Esophagus squamous epithelium (tissue), 5 donors: ENCODE measurements around the gene TUT4. TPM values are rescaled to one million over a fixed set of nuclear protein-coding genes. Genes with fewer than 3 reads are reported as not detected.

ENCODE experiments used
- DNase-seq: peaks from one replicate; lab custom pipeline; 2025; lab: John Stamatoyannopoulos, UW
- H3K27ac ChIP-seq, 4 donors: fragments of 200-600 bp; sonication (generic); one replicate each; pipeline ENCODE4 v1.5.1; 2016 to 2019; ENCODE audit warnings: mild to moderate bottlenecking in 1 of 4
- H3K27me3 ChIP-seq, 4 donors: fragments of 200-600 bp; sonication (generic); 1 replicate in 3 of 4; 2 replicates in 1 of 4; pipeline versions ENCODE4 v1.5.1 to v1.6.0; 2017 to 2021; ENCODE audit warnings: antibody characterized with exemption in 1 of 4
- H3K36me3 ChIP-seq, 3 donors: fragments of 200-600 bp; sonication (generic); one replicate each; pipeline ENCODE4 v1.5.1; 2016 to 2019
- H3K4me1 ChIP-seq, 3 donors: fragments of 200-600 bp; sonication (generic); one replicate each; pipeline ENCODE4 v1.5.1; 2017 to 2019
- H3K4me3 ChIP-seq, 4 donors: fragments of 200-600 bp; sonication (generic); 1 replicate in 3 of 4; 2 replicates in 1 of 4; pipeline ENCODE4 v1.5.1; 2016 to 2019; ENCODE audit warnings: mild to moderate bottlenecking in 2 of 4, moderate library complexity in 1 of 4
- H3K9me3 ChIP-seq, 3 donors: fragments of 200-600 bp; sonication (generic); one replicate each; pipeline ENCODE4 v1.5.1; 2016 to 2019
- POLR2A ChIP-seq, 4 donors: fragments of 450-650 bp; IDR thresholded peaks; one replicate each; pipeline ENCODE4 v1.6.1; 2017; ENCODE audit warnings: antibody characterized with exemption in 4 of 4, mild to moderate bottlenecking in 4 of 4, moderate library complexity in 3 of 4
- WGBS, 2 donors: methylation state at CpG; one replicate each; pipeline ENCODE4 v1.1.5; 2018; 5-methylcytosine and 5-hydroxymethylcytosine counted together
- intact Hi-C: fragments of 100-400 bp; cut with DNase I; formaldehyde crosslinking; loops from one replicate; pipeline ENCODE4 v1.15.0; 2022
- total RNA-seq, 4 donors: library from RNA; depleted of rRNA; stranded (reverse); fragments of >200 nt; gene quantifications; one replicate each; pipeline ENCODE4 v1.1.0, GENCODE V29; 2016
- TF ChIP-seq, protein P1 (sequence below), 6 experiments: fragments of 450-650 bp in 4 of 6; fragments of 200-600 bp in 2 of 6; sonication (generic) in 2 of 6; IDR thresholded peaks; one replicate each; pipeline ENCODE4 v1.5.1; 2016 to 2019; ENCODE audit warnings: antibody characterized with exemption in 6 of 6, mild to moderate bottlenecking in 4 of 6, moderate library complexity in 4 of 6
- donor health status: DM: yes; HTN: yes; CAD: no.

TUT4 gene
- total RNA-seq, 4 donors from 2014 or later: 18.9 to 56.1 (median 26.8) TPM

GRCh38 chr1:52423771-52424170 lies 129.1 kb downstream of the TUT4 start:
- Histone ChIP-seq H3K36me3 (peaks cover 0 to 88% (median 12%) of the 10 kb centered on the region in 3 donors), H3K27ac (no peak overlapping the region), H3K9me3 (no peaks in the 10 kb centered on the region), H3K4me3 (no peak overlapping the region), H3K4me1 (peaks cover 0 to 11% (median 0%) of the 10 kb centered on the region in 3 donors), H3K27me3 (no peaks in the 10 kb centered on the region)
- WGBS, 2 donors: 54 to 64% methylated on average over 9 of the region's 9 CpGs
- intact Hi-C loops: loop anchor here (10.0 kb wide), 1 partner anchor 261 kb away; no protein-coding TSS in a partner anchor
- no peak for DNase-seq
- TF ChIP-seq, protein P1, sequence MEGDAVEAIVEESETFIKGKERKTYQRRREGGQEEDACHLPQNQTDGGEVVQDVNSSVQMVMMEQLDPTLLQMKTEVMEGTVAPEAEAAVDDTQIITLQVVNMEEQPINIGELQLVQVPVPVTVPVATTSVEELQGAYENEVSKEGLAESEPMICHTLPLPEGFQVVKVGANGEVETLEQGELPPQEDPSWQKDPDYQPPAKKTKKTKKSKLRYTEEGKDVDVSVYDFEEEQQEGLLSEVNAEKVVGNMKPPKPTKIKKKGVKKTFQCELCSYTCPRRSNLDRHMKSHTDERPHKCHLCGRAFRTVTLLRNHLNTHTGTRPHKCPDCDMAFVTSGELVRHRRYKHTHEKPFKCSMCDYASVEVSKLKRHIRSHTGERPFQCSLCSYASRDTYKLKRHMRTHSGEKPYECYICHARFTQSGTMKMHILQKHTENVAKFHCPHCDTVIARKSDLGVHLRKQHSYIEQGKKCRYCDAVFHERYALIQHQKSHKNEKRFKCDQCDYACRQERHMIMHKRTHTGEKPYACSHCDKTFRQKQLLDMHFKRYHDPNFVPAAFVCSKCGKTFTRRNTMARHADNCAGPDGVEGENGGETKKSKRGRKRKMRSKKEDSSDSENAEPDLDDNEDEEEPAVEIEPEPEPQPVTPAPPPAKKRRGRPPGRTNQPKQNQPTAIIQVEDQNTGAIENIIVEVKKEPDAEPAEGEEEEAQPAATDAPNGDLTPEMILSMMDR (IDR thresholded peaks at IDR 0.05): no peak
- no peak for TF ChIP-seq POLR2A (IDR thresholded peaks at IDR 0.05)

DNA sequence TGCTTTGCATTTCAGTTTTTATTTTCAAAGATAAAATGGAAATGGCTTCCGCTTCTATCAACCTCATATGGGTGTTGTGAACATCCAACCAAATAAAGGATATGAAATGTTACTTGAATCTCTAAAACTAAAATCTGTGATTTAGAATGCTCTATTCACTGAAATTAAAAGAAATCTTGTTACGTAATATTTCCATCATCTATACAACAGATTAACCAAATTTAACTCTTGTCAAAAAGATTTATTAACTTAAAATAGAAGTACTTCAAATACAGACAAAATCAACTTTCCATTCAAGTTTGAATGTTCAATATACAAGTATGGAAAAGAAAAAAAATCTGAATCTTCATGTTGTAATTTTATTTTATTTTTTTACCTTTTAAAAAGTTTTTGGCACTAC lies 129.8 kb downstream of the TUT4 start:
- peaks cover 0 to 89% (median 12%) of the 10 kb centered on the region in 3 donors for H3K36me3 ChIP-seq
- WGBS, 2 donors: 97 to 98% methylated on average over 2 of the region's 2 CpGs
- intact Hi-C loops: loop anchor here (10.0 kb wide), 1 partner anchor 262 kb away; no protein-coding TSS in a partner anchor
- no peak overlapping the region for H3K4me3 ChIP-seq
- TF ChIP-seq, protein P1 (IDR thresholded peaks at IDR 0.05): no peak
- no peak for TF ChIP-seq POLR2A (IDR thresholded peaks at IDR 0.05)
- no peak for DNase-seq
- H3K9me3 ChIP-seq: no peaks in the 10 kb centered on the region
- H3K4me1 ChIP-seq: peaks cover 0 to 11% (median 0%) of the 10 kb centered on the region in 3 donors
- no peak overlapping the region for H3K27ac ChIP-seq
- no peaks in the 10 kb centered on the region for H3K27me3 ChIP-seq

GRCh38 chr1:52420713-52421112 lies 132.2 kb downstream of the TUT4 start:
- DNase-seq: no peak
- WGBS, 2 donors: 94 to 96% methylated on average over 1 of the region's 1 CpG
- H3K4me1 ChIP-seq: no peaks in the 10 kb centered on the region
- intact Hi-C loops: loop anchor here (10.0 kb wide), 1 partner anchor 264 kb away; no protein-coding TSS in a partner anchor
- no peak for TF ChIP-seq POLR2A (IDR thresholded peaks at IDR 0.05)
- TF ChIP-seq, protein P1 (IDR thresholded peaks at IDR 0.05): no peak
- H3K9me3 ChIP-seq: no peaks in the 10 kb centered on the region
- H3K27me3 ChIP-seq: no peaks in the 10 kb centered on the region
- H3K36me3 ChIP-seq: peaks cover 0 to 94% (median 20%) of the 10 kb centered on the region in 3 donors
- no peak overlapping the region for H3K27ac ChIP-seq
- H3K4me3 ChIP-seq: no peak overlapping the region

DNA sequence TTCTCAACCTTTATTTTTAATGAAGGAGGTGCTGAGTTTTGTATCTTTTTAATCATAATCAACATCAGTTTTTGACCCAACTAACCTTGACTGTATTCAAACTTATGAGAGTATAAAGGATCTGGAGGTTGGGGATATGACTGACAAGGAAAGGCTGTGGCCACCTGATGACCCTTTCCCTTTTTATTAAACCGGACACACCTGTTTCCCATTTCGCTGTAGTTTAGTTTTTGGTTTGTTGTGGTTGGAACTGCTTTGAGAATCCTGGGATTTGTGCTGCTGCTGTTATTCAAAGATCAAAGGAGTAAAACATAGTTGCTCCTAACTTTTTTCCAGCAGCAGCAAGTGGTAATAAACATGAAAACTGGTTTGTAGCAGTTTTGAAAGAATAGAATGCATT lies 136.1 kb downstream of the TUT4 start:
- H3K36me3 ChIP-seq: peaks cover 6 to 100% (median 49%) of the 10 kb centered on the region in 3 donors
- no peaks in the 10 kb centered on the region for H3K27me3 ChIP-seq
- intact Hi-C loops: no loop called here
- H3K4me1 ChIP-seq: no peaks in the 10 kb centered on the region
- DNase-seq: no peak
- no peaks in the 10 kb centered on the region for H3K9me3 ChIP-seq
- TF ChIP-seq, protein P1 (IDR thresholded peaks at IDR 0.05): no peak
- TF ChIP-seq POLR2A (IDR thresholded peaks at IDR 0.05): no peak
- 81 to 85% methylated on average over 2 of the region's 2 CpGs for WGBS, 2 donors
- H3K27ac ChIP-seq: no peak overlapping the region
- H3K4me3 ChIP-seq: no peak overlapping the region

GRCh38 chr1:52414942-52415341 lies 137.9 kb downstream of the TUT4 start:
- no peaks in the 10 kb centered on the region for H3K27me3 ChIP-seq
- no peak for DNase-seq
- peaks cover 11 to 100% (median 62%) of the 10 kb centered on the region in 3 donors for H3K36me3 ChIP-seq
- H3K4me1 ChIP-seq: no peaks in the 10 kb centered on the region
- H3K27ac ChIP-seq: no peak overlapping the region
- no peak overlapping the region for H3K4me3 ChIP-seq
- TF ChIP-seq, protein P1 (IDR thresholded peaks at IDR 0.05): no peak
- no peak for TF ChIP-seq POLR2A (IDR thresholded peaks at IDR 0.05)
- intact Hi-C loops: no loop called here
- H3K9me3 ChIP-seq: no peaks in the 10 kb centered on the region
